ENCODE data around the gene RBP2.
"Not testable (repeated sequence)": the region's sequence is repeated elsewhere in the genome, so short reads cannot be mapped to it uniquely, and the experiment has no call there.

The RBP2 gene

DNA sequence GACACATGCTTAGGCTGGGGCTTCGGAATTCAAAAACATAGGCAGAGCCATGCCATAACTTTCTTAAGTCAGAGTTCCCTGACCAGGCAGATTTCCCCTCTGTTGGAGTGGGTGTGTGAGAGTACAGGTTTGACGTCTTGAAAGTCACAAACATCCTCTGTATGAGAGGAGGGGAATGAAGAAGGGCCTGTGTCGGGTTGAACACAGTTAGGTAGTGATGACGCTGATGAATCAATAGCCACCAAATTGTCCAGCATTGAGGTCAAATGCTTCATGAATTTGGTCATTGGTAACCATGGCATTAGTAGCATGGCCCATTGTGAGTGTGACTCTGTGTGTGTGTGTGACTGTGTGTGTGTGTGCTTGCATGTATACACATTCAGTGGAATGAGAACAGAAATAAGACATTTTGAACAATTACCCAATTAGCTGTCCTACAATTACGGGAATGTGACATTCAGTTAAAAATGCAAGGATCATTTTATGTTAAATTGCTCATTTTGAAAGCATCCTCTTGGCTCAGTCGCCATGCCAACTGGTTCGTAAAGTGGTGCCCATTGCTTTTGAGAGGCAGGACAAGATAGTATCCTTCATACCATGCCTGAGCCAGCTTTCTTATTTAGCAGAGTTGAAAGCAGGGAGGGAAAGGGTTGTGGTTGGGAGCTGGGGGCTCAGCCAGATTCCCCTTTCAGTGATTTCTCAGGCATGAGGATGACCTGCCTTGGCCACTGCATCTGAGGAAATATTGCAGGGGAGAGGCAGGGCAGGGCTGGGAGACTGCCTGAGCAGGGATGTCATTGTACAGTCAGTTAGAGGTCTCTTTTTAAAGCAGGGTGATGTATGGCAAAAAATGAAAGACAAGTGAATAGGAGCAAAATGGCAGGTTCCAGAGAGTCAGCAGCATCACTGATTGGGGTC, 35.4 kb downstream of the RBP2 start:
- no peak for DNase-seq

DNA sequence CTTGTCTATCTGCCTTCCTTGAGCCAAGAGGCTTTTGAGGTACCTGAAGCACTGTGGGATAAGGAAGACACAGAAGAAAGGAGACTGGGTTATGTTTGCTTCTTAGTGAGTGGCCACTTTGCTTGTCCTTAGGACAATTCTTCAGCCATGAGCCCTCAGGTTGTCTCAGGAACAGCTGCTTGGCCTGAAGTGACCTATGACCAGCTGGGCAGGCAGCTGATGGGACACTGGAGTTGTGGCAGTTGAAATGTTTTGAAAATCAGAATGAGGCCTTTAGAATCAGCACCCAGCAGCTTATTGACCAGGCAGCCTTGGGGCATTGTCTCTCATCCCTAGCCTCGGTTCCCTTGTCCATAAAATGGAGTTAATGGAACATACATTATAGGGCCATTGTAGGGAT, 37.0 kb downstream of the RBP2 start:
- no peak for DNase-seq

DNA sequence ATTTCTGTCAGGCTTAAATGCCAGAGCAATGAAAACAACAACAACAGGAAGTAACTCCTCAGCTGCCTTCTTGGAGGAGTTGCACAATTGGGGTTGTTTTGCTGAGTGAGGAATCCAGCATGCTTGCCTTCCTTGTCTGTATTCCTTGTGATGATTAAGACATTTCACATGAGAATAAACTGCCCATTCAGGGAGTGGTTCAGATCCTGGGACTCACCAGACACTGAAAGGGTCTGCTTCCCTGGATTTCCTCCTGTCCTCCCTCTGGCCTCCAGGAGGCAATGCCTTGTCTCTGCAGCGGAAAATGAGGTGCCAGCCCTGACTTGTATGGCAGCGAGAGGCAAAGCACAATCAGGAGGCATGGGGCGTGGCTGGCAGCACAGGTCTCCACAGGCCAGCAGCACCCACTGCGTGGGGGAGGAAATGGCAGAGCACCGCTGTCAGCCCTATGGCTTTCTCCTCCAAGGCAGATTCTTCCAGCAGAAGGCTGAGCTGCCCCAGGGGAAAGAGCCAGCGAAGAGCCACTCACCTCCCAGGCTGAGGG, 41.5 kb downstream of the RBP2 start:
- no peak for DNase-seq

DNA sequence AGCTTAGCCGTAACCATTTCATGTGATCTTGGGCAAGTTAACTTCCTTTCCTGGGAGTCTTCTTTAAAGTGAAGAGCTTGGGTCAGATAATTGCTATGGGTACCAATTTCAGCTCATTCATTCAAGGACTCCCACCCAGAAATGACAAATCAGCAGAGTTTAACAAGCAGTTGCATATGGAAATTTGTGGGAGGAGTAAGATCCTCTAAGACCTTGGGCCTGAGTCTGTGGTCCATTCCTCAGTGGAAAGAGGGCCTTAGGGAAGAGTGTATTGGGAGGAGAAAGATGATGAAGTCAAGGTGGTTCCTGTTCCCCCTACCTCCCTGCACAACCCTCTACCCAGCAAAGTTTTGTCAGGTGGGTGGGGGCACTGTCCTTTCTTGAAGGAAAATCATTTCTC, 42.1 kb downstream of the RBP2 start:
- DNase-seq: no peak

DNA sequence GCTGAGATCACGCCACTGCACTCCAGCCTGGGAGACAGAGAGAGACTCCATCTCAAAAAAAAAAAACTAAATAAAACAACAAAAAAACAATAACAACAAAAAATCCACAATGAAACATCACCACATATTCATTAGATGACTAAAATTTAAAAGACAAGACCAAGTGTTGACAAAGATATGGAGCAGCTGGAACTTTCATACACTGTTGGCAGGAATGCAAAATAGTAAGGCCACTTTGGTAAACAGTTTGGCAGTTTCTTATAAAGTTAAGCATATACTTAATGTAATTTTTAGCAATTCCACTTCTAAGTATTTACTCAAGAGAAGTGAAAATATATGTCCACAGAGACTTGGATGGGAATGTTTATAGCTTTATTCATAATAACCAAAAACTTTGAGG, 43.2 kb downstream of the RBP2 start:
- no peak for DNase-seq

DNA sequence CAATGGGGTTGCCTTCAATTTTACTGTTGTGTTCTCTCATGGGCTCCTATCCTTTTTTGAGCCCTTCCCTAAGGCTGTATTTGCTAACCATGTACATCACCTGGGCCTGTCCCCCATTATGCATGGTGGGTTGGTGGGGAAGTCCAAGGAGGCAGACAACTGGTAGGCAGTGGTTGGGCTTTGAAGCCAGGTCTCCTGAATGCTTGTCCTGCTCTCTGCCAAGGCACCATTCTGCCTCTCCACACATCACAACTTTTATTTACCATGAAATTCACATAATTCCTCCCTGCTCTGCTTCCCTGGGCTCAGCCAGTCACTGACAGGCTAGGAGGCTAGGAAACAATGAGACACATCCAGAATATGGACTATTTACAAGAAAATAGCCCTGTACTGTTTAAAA, 45.8 kb downstream of the RBP2 start:
- no peak for DNase-seq

DNA sequence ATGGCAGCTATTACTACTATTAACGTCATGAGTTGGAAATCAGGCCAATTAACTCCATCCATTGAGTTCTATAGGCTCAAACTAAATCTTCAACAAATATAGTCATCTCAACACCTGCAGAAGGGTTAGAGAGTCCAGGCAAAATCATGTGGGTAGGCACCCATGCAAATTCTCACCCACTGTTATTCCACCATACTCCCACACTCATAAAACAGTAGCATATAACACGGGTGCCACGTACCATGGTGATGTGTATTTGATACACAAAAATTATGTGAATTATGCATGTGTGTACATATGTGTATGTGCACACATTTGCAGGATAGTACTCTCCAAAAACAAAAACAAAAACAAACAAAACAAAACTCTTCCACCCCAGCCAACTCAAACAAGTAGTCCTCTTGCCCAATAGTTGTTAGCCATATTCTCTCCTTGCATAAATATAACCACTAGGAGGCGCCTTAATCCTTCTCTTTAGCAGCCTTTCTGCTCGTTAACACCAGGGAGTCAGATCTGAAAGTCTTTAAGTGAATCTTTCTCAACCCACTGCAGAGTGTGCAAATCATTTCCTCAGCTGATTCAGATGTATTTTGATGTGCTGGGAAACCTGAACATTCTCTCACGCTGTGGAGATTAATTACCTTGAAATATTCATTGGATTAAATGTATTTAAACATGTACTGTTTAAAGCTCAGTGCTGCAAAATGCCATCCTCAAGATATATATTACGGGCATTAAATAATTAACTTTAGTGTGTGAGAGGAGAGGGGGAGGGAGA, 48.8 kb downstream of the RBP2 start:
- DNase-seq: no peak

DNA sequence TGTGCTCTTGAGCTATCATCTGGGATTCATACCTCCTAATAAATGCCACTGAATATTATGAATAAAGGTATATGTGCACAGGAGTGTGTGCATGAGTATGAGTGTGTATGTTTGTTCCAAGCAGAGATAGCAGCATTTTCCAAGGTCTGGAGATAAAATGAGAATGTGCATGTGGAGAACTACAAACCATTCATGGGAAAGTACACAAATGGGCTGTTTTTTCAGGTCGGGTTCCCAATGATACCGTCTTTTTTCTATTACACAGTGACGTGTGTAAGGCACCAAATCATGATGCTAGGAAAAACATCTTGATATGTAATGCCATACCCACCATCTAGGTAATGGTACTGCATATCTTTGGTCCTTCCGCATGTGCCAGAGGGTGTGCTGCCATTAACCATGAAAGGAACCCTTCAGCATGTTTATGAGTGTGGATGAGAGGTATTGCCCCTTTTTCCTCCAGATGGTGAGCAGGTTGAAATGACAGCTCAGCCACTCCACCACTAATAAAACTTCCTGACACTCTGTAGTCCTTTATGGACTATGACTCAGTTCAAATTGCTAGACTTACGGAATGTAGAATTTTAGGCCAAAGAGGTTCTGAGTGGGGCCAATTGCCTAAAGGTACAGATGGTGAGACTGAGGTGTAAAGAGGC, 50.4 kb downstream of the RBP2 start:
- DNase-seq: no peak

DNA sequence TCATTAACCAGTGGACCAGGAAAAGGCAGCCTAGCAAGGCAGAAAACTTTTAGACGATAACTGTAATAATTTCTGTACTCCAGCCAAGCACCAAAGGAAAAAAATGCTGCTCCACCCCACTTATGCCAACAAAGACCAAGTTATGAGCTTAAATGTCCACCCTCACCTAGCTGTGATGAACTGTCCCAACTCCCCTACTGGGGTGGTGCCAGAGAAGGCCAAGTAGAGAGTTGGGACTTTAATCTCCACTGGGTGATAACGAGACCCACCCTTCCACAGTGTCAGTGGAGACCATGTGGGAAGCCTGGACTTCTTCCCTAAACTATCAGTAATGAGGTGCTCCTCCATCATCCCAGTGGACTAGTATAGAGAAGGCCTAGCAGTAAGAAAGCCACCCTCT, 53.1 kb downstream of the RBP2 start:
- no peak for DNase-seq

DNA sequence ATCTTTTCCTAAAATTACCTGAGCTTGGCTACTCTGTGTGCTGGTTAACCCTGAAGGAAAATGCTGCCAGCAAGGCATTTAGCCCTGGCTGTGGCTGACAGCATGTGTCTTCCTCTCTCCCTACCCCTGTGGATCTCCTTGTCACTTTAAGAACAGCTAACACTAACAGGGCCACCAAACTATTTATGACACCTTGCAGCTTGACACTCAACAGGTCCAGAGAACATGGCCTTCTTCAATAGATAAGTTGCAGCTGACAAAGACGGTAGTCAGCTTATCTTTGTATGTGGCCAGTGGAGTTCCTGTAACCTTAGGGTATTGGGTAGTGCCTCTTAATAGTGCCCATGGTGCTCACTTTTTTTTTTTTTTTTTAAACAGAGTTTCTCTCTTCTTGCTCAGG, 54.9 kb downstream of the RBP2 start:
- no peak for DNase-seq

DNA sequence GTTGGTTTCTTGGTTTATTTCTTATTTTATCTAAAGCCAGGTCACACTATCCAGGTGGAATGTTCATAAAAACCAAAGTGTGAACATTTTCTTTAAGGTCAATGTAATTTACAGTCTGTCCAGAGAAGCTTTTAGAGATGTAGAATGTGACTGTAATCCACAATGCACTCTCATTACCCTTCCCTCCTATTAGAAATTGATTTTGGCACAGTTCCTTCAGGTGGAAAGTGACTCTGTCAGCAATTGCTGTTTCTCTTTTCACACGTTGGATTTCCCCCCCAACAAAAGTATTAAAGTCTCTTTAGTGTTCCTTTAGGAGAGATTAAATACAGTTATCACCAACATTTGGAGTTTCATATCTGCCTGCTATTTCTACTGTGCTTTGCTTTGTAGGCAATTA, 55.3 kb downstream of the RBP2 start:
- no peak for DNase-seq

DNA sequence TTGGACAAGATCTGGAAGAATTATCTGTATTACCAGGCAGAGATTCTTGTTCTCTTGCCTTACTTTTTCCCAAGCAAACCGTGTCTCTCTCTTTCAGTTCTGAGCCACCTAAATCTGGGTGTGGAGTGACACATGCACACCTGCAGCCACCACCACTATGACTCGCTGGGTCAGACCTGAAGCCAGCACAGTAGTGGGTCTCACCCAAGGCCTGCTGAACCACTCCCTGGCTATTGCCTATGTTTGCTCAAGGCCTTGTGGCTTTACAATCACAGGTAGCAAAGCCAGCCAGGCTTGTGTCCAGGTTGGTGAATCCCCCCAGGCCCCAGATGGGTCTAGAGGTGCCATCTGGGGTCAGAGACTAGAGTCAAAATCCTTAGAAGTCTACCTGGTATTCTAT, 58.2 kb downstream of the RBP2 start:
- no peak for DNase-seq

DNA sequence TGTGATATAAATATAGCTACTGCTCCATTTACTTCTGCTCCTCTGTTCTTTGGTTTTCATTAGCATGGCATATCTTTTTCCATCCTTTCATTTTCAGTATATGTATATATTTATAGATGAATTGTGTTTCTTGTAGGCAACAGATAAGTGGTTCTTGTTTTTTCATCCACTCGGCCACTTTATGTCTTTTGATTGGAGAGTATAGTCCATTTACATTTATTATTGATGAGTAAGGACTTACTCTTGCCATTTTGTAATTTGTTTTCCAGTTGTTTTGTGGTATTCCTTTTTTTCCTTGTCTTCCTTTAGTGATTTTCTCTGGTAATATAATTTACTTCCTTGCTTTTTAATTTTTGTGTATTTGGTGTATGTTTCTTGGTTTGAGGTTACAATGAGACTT, 60.0 kb downstream of the RBP2 start:
- no peak for DNase-seq

DNA sequence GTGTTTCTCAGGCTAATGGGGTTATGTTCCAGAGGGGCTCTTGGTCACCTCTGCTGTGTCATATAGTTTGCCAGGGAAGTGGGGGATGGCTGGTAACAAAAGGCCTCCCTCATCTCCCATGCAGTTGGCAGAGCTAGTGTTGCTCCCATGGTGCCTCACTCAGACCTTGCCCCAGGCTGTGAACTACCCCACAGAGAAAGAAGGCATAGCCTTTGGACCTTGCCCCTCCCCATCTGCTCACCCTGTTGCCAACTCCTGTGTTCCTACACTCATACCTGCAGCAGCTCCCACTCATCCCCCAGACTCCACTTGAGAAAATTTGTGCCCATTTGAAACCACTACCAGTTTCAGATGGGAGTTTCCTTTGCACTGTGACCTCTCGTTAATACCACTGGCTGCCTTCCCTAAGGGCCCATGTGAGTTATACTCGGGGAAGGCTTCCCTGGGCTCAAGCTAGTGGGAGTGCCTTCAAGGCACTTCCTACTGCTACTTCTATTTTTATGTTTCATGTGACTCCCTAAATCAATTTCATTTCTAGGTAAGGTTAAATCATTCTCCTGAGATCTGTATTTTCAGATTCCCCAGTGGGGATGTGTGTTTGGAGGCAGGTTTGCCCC, 61.6 kb downstream of the RBP2 start:
- DNase-seq: no peak

DNA sequence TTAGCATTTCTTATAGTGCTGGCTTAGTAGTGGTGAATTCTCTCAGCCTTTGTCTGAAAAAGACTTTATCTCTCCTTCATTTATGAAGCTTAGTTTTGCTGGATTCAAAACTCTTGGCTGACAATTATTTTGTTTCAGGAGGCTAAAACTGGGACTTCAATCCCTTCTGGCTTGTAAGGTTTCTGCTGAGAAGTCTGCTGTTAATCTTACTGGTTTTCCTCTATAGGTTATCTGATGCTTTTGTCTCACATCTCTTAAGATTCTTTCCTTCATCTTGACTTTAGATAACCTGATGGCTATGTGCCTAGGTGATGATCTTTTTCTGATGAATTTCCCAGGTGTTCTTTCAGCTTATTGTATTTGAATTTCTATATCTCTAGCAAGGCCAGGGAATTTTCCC, 63.4 kb downstream of the RBP2 start:
- DNase-seq: not testable (repeated sequence)

All from activated CD8-positive, alpha-beta memory T cell treated with anti-CD3 and anti-CD28 coated beads, Interleukin-2, amount 50 U/mL, for 48 hours (primary cell).